ENCODE measurements around the gene WARS2.

Gene WARS2

GRCh38 chr1:119011116-119011515 is 129.3 kb downstream of the WARS2 start:
- DNase-seq = no peak

GRCh38 chr1:119010201-119010600 is 130.3 kb downstream of the WARS2 start:
- no peak for DNase-seq

- DNase-seq = no peak
Measured at GRCh38 chr1:119009312-119009655, 131.2 kb downstream of the WARS2 start.

- no peak for DNase-seq
Measured at GRCh38 chr1:119008483-119009311, 131.8 kb downstream of the WARS2 start.

GRCh38 chr1:119007670-119008482 is 132.6 kb downstream of the WARS2 start:
- DNase-seq = no peak

GRCh38 chr1:119007339-119007669 is 133.1 kb downstream of the WARS2 start:
- no peak for DNase-seq

- DNase-seq = no peak
Measured at GRCh38 chr1:119006406-119007279, 133.8 kb downstream of the WARS2 start.

GRCh38 chr1:119005724-119006405 is 134.6 kb downstream of the WARS2 start:
- no peak for DNase-seq

- no peak for DNase-seq
Measured at GRCh38 chr1:119004781-119005180, 135.7 kb downstream of the WARS2 start.

- DNase-seq = no peak
Measured at GRCh38 chr1:119004129-119004527, 136.3 kb downstream of the WARS2 start.

GRCh38 chr1:119003413-119004128 is 136.9 kb downstream of the WARS2 start:
- DNase-seq = no peak

GRCh38 chr1:119002028-119002686 is 138.3 kb downstream of the WARS2 start:
- no peak for DNase-seq

GRCh38 chr1:119001181-119002027 is 139.0 kb downstream of the WARS2 start:
- no peak for DNase-seq

GRCh38 chr1:119000371-119001180 is 139.9 kb downstream of the WARS2 start:
- no peak for DNase-seq

- DNase-seq = no peak
Measured at GRCh38 chr1:118999348-119000071, 140.9 kb downstream of the WARS2 start.

GRCh38 chr1:118998171-118998570 is 142.3 kb downstream of the WARS2 start:
- no peak for DNase-seq

GRCh38 chr1:118997225-118997624 is 143.2 kb downstream of the WARS2 start:
- no peak for DNase-seq

GRCh38 chr1:118995312-118996016 is 145.0 kb downstream of the WARS2 start:
- DNase-seq = no peak
